SK-N-SH (cell line): ENCODE results near the gene ARHGAP6.

ENCODE experiments used
- CTCF ChIP-seq: fragments of 200-600 bp; sonication (generic); IDR thresholded peaks from 2 replicates; pipeline ENCODE4 v1.6.1; 2017; ENCODE audit warnings: antibody characterized with exemption, mild to moderate bottlenecking, moderate library complexity
- MAX ChIP-seq: IDR thresholded peaks from 2 replicates; pipeline ENCODE4 v1.4.0; 2012; ENCODE audit warnings: low read depth
- POLR2AphosphoS5 ChIP-seq: IDR thresholded peaks from 2 replicates; pipeline ENCODE4 v1.6.1; 2012; ENCODE audit warnings: low read depth, low read length
- TAF1 ChIP-seq: IDR thresholded peaks from 2 replicates; pipeline ENCODE4 v1.6.1; 2012; ENCODE audit warnings: low read depth, mild to moderate bottlenecking, low read length, moderate library complexity, borderline replicate concordance

GRCh38 chrX:11371106-11371505, 294.6 kb downstream of the ARHGAP6 start:
- no peak for TF ChIP-seq POLR2AphosphoS5
- TF ChIP-seq CTCF: no peak
- TF ChIP-seq TAF1: no peak
- TF ChIP-seq MAX: no peak
